ENCODE measurements around the gene GRIK1. TPM values are rescaled to one million over a fixed set of nuclear protein-coding genes. Genes with fewer than 3 reads are reported as not detected.

The GRIK1 gene
- polyA plus RNA-seq, 1 donor: 1.9 TPM

DNA sequence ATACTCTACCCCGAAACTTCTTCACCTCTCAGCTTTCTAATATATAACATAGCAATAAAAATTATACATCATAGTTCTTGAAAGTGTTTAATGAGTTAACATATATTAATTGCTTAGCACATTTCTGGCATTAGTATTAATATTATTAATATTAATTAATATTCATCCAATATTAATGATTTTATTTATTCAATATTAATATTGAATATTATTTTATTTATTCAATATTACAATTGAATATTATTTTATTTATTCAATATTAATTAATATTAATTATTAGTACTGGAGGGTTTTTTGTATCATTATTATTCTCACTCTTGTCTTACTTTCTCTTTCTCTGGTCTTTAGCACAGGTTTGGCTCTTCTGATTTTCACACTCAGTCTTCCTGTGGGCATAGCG is 105.2 kb downstream of the GRIK1 start:
- H3K27me3 ChIP-seq (ENCODE audit: control insufficient read depth, insufficient read depth, low read length): no peaks in the 10 kb centered on the region
- WGBS (ENCODE audit: insufficient coverage, low lambda C conversion rate): no CpG with 5 or more reads among the region's 2 CpGs
- no peaks in the 10 kb centered on the region for H3K36me3 ChIP-seq (ENCODE audit: control insufficient read depth, insufficient read depth, low read length)
- no peak overlapping the region for H3K27ac ChIP-seq (ENCODE audit: low read length)
- H3K4me3 ChIP-seq (ENCODE audit: low read length): no peak overlapping the region
- H3K4me1 ChIP-seq (ENCODE audit: control insufficient read depth, insufficient read depth, low read length): no peaks in the 10 kb centered on the region
- DNase-seq: no peak
- H3K9me3 ChIP-seq (ENCODE audit: control insufficient read depth, low read depth, low read length): no peaks in the 10 kb centered on the region

- WGBS (ENCODE audit: insufficient coverage, low lambda C conversion rate): no CpG with 5 or more reads among the region's 2 CpGs
- DNase-seq: no peak
- Histone ChIP-seq H3K4me1 (ENCODE audit: control insufficient read depth, insufficient read depth, low read length) (no peaks in the 10 kb centered on the region), H3K4me3 (ENCODE audit: low read length) (no peak overlapping the region), H3K9me3 (ENCODE audit: control insufficient read depth, low read depth, low read length) (no peaks in the 10 kb centered on the region), H3K36me3 (ENCODE audit: control insufficient read depth, insufficient read depth, low read length) (no peaks in the 10 kb centered on the region), H3K27ac (ENCODE audit: low read length) (no peak overlapping the region), H3K27me3 (ENCODE audit: control insufficient read depth, insufficient read depth, low read length) (no peaks in the 10 kb centered on the region)
Observed at GRCh38 chr21:29832217-29832616, 107.6 kb downstream of the GRIK1 start.

DNA sequence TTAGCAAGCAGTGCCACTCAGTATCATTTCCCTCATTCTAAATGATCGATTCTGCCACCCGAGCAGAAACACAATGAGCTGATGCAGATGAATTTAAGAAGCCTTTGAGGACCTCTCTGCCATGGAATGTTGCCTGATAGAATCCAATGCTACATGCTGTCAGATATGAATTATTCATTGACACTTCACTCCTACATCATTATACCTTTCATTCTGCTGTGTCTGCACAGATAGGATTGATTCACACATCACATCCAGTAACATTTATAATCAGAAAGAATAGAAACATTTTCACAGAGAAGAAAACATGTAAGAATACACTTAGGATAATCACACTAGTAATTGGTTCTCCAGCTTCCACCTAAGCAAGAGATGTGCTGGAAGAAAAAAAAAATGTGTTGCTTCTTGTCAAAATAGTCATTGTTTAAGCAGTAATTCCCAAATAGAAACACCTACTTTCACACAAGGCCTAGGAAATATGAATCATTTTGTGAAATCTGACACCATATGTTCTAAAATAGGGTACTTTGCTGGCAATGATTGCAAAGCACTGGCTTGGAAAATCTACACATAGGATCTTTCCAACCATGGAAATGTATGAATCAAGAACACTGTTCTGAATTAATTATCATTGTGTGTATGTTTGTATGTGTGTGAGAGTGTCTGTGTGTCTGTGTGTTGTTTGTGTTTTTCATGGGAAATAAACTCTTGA is 110.1 kb downstream of the GRIK1 start:
- Histone ChIP-seq H3K9me3 (ENCODE audit: control insufficient read depth, low read depth, low read length) (no peaks in the 10 kb centered on the region), H3K27ac (ENCODE audit: low read length) (no peak overlapping the region), H3K36me3 (ENCODE audit: control insufficient read depth, insufficient read depth, low read length) (no peaks in the 10 kb centered on the region), H3K27me3 (ENCODE audit: control insufficient read depth, insufficient read depth, low read length) (no peaks in the 10 kb centered on the region), H3K4me1 (ENCODE audit: control insufficient read depth, insufficient read depth, low read length) (no peaks in the 10 kb centered on the region), H3K4me3 (ENCODE audit: low read length) (no peak overlapping the region)
- no CpG with 5 or more reads among the region's 2 CpGs for WGBS (ENCODE audit: insufficient coverage, low lambda C conversion rate)
- DNase-seq: no peak

GRCh38 chr21:29827647-29828046 is 112.1 kb downstream of the GRIK1 start:
- H3K4me3 ChIP-seq (ENCODE audit: low read length): no peak overlapping the region
- no peak for DNase-seq
- H3K4me1 ChIP-seq (ENCODE audit: control insufficient read depth, insufficient read depth, low read length): no peaks in the 10 kb centered on the region
- H3K9me3 ChIP-seq (ENCODE audit: control insufficient read depth, low read depth, low read length): no peaks in the 10 kb centered on the region
- no peak overlapping the region for H3K27ac ChIP-seq (ENCODE audit: low read length)
- H3K36me3 ChIP-seq (ENCODE audit: control insufficient read depth, insufficient read depth, low read length): no peaks in the 10 kb centered on the region
- no peaks in the 10 kb centered on the region for H3K27me3 ChIP-seq (ENCODE audit: control insufficient read depth, insufficient read depth, low read length)
- WGBS (ENCODE audit: insufficient coverage, low lambda C conversion rate): 100% methylated on average over 2 of the region's 2 CpGs

GRCh38 chr21:29827236-29827635 is 112.6 kb downstream of the GRIK1 start:
- no peak for DNase-seq
- no peaks in the 10 kb centered on the region for H3K36me3 ChIP-seq (ENCODE audit: control insufficient read depth, insufficient read depth, low read length)
- no peak overlapping the region for H3K4me3 ChIP-seq (ENCODE audit: low read length)
- H3K4me1 ChIP-seq (ENCODE audit: control insufficient read depth, insufficient read depth, low read length): no peaks in the 10 kb centered on the region
- WGBS (ENCODE audit: insufficient coverage, low lambda C conversion rate): 100% methylated on average over 2 of the region's 3 CpGs
- no peaks in the 10 kb centered on the region for H3K27me3 ChIP-seq (ENCODE audit: control insufficient read depth, insufficient read depth, low read length)
- H3K9me3 ChIP-seq (ENCODE audit: control insufficient read depth, low read depth, low read length): no peaks in the 10 kb centered on the region
- H3K27ac ChIP-seq (ENCODE audit: low read length): no peak overlapping the region

DNA sequence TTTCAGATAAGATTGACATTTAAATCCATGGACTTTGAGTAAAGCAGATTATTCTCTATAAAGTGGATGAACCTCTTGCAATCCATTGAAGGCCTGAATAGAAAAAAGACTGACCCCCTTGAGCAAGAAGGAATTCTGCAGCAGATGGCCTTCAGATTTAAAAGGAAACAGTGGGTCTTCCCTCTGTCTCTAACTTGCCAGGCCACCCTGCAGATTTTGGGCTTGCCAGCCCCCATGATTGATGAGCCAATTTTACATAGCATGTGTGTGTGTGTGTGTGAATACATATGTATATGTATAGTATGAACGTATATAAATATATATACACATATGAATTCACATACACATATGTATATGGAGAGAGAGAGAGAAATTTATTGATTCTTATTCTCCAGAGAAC is 113.4 kb downstream of the GRIK1 start:
- no CpG with 5 or more reads among the region's 1 CpG for WGBS (ENCODE audit: insufficient coverage, low lambda C conversion rate)

GRCh38 chr21:29825936-29826335 is 113.9 kb downstream of the GRIK1 start:
- Histone ChIP-seq H3K4me3 (ENCODE audit: low read length) (no peak overlapping the region), H3K27ac (ENCODE audit: low read length) (no peak overlapping the region), H3K9me3 (ENCODE audit: control insufficient read depth, low read depth, low read length) (no peaks in the 10 kb centered on the region), H3K27me3 (ENCODE audit: control insufficient read depth, insufficient read depth, low read length) (no peaks in the 10 kb centered on the region), H3K4me1 (ENCODE audit: control insufficient read depth, insufficient read depth, low read length) (no peaks in the 10 kb centered on the region), H3K36me3 (ENCODE audit: control insufficient read depth, insufficient read depth, low read length) (no peaks in the 10 kb centered on the region)
- no CpG with 5 or more reads among the region's 2 CpGs for WGBS (ENCODE audit: insufficient coverage, low lambda C conversion rate)
- DNase-seq: no peak

More for the DNA sequence above, 113.4 kb downstream of the GRIK1 start:
- H3K27ac ChIP-seq (ENCODE audit: low read length): no peak overlapping the region
- H3K36me3 ChIP-seq (ENCODE audit: control insufficient read depth, insufficient read depth, low read length): no peaks in the 10 kb centered on the region
- DNase-seq: no peak
- no peaks in the 10 kb centered on the region for H3K4me1 ChIP-seq (ENCODE audit: control insufficient read depth, insufficient read depth, low read length)
- no peak overlapping the region for H3K4me3 ChIP-seq (ENCODE audit: low read length)
- no peaks in the 10 kb centered on the region for H3K27me3 ChIP-seq (ENCODE audit: control insufficient read depth, insufficient read depth, low read length)
- H3K9me3 ChIP-seq (ENCODE audit: control insufficient read depth, low read depth, low read length): no peaks in the 10 kb centered on the region

GRCh38 chr21:29825345-29825744 is 114.5 kb downstream of the GRIK1 start:
- Histone ChIP-seq H3K4me1 (ENCODE audit: control insufficient read depth, insufficient read depth, low read length) (no peaks in the 10 kb centered on the region), H3K27ac (ENCODE audit: low read length) (no peak overlapping the region), H3K4me3 (ENCODE audit: low read length) (no peak overlapping the region), H3K9me3 (ENCODE audit: control insufficient read depth, low read depth, low read length) (no peaks in the 10 kb centered on the region), H3K27me3 (ENCODE audit: control insufficient read depth, insufficient read depth, low read length) (no peaks in the 10 kb centered on the region), H3K36me3 (ENCODE audit: control insufficient read depth, insufficient read depth, low read length) (no peaks in the 10 kb centered on the region)
- no peak for DNase-seq

GRCh38 chr21:29822064-29822463 is 117.7 kb downstream of the GRIK1 start:
- H3K4me3 ChIP-seq (ENCODE audit: low read length): no peak overlapping the region
- H3K27me3 ChIP-seq (ENCODE audit: control insufficient read depth, insufficient read depth, low read length): no peaks in the 10 kb centered on the region
- no peaks in the 10 kb centered on the region for H3K9me3 ChIP-seq (ENCODE audit: control insufficient read depth, low read depth, low read length)
- DNase-seq: no peak
- no peak overlapping the region for H3K27ac ChIP-seq (ENCODE audit: low read length)
- no peaks in the 10 kb centered on the region for H3K4me1 ChIP-seq (ENCODE audit: control insufficient read depth, insufficient read depth, low read length)
- no peaks in the 10 kb centered on the region for H3K36me3 ChIP-seq (ENCODE audit: control insufficient read depth, insufficient read depth, low read length)

DNA sequence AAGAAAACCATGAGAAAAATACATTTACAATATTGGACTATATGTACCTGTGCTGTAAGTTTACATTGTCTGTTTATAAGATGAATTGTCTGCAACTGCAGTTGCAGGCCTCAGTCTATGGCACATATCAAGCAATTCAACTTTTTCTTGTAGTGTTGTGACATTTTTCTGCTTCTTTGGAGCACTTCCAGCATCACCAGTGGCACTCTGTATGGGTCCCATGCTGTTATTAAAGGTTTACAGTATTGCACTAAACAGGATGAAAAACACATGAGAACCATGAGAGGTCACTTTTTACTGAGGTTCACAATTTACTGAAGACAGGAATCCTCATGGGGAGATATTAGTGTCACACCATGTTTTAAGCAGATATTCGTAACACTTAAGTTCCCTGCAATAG is 118.6 kb downstream of the GRIK1 start:
- WGBS (ENCODE audit: insufficient coverage, low lambda C conversion rate): no CpG with 5 or more reads among the region's 1 CpG
- DNase-seq: no peak
- no peaks in the 10 kb centered on the region for H3K4me1 ChIP-seq (ENCODE audit: control insufficient read depth, insufficient read depth, low read length)
- H3K36me3 ChIP-seq (ENCODE audit: control insufficient read depth, insufficient read depth, low read length): no peaks in the 10 kb centered on the region
- no peak overlapping the region for H3K27ac ChIP-seq (ENCODE audit: low read length)
- H3K9me3 ChIP-seq (ENCODE audit: control insufficient read depth, low read depth, low read length): no peaks in the 10 kb centered on the region
- no peaks in the 10 kb centered on the region for H3K27me3 ChIP-seq (ENCODE audit: control insufficient read depth, insufficient read depth, low read length)
- H3K4me3 ChIP-seq (ENCODE audit: low read length): no peak overlapping the region

DNA sequence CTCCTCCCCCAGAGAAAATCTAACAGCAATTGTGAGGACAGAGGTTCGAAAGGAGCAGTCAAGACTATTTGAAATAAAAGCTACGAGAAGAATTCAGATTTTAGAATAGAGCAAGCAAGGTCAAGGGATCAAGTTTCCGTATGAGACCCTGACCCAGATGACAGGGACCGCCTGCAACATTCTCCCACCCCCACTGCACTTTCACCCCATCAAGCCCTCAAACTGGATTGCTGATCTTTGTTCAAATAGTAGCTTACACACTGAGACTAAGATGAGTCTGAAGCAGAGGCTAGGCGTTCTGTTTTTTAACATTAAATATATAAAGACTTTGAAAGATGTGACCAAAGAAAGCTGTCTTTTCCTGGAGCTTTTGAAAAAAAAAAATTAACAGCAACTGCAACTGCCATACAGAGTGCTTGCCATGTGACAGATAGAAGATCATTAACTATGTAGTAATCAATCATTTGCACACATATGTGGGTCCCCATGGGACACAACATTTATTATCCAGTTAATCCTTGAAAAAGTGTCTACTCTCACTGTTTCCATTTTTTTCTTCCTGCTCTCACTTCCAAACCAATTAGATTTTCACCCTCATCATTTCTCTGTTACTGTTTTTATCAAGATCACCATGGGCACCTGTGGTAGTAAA is 120.0 kb downstream of the GRIK1 start:
- DNase-seq: no peak
- WGBS (ENCODE audit: insufficient coverage, low lambda C conversion rate): 60% methylated on average over 1 of the region's 5 CpGs
- H3K9me3 ChIP-seq (ENCODE audit: control insufficient read depth, low read depth, low read length): no peaks in the 10 kb centered on the region
- no peaks in the 10 kb centered on the region for H3K27me3 ChIP-seq (ENCODE audit: control insufficient read depth, insufficient read depth, low read length)
- H3K27ac ChIP-seq (ENCODE audit: low read length): no peak overlapping the region
- H3K36me3 ChIP-seq (ENCODE audit: control insufficient read depth, insufficient read depth, low read length): no peaks in the 10 kb centered on the region
- H3K4me3 ChIP-seq (ENCODE audit: low read length): no peak overlapping the region
- H3K4me1 ChIP-seq (ENCODE audit: control insufficient read depth, insufficient read depth, low read length): no peaks in the 10 kb centered on the region
